Body of pancreas (tissue), 4 donors: ENCODE data around the gene DNAH6.

Source experiments
- POLR2A ChIP-seq, 3 donors: fragments of 450-650 bp; IDR thresholded peaks; one replicate each; pipeline ENCODE4 v1.6.1; 2016; ENCODE audit warnings: antibody characterized with exemption in 3 of 3, mild to moderate bottlenecking in 2 of 3
- TF ChIP-seq, protein P1 (sequence below), 7 experiments: fragments of 450-650 bp in 4 of 7; fragments of 200-600 bp in 3 of 7; sonication (generic) in 3 of 7; IDR thresholded peaks; one replicate each; pipeline ENCODE4 v1.5.1; 2016 to 2019; ENCODE audit warnings: antibody characterized with exemption in 7 of 7

DNA sequence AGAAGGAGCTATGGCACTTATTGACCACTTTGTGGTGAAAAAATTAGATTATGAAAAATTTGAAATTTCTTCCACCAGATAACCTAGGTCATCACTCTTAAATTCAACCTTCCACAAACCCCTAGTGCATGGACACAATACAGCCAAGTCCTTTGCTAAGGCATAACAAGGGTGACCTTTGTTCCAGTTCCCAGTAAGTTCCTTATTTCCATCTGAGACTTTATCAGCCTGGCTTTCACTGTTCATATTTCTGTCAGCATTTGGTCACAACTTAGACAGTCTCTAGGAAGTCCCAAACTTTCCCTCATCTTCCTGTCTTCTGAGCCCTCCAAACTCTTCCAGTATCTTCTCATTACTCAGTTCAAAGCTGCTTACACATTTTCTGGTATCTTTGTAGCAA is 232.0 kb downstream of the DNAH6 start:
- TF ChIP-seq, protein P1, sequence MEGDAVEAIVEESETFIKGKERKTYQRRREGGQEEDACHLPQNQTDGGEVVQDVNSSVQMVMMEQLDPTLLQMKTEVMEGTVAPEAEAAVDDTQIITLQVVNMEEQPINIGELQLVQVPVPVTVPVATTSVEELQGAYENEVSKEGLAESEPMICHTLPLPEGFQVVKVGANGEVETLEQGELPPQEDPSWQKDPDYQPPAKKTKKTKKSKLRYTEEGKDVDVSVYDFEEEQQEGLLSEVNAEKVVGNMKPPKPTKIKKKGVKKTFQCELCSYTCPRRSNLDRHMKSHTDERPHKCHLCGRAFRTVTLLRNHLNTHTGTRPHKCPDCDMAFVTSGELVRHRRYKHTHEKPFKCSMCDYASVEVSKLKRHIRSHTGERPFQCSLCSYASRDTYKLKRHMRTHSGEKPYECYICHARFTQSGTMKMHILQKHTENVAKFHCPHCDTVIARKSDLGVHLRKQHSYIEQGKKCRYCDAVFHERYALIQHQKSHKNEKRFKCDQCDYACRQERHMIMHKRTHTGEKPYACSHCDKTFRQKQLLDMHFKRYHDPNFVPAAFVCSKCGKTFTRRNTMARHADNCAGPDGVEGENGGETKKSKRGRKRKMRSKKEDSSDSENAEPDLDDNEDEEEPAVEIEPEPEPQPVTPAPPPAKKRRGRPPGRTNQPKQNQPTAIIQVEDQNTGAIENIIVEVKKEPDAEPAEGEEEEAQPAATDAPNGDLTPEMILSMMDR (IDR thresholded peaks at IDR 0.05): no peak
- TF ChIP-seq POLR2A (IDR thresholded peaks at IDR 0.05): no peak
